Measurements from ENCODE around the gene TNXB. TPM values are rescaled to one million over a fixed set of nuclear protein-coding genes. Genes with fewer than 3 reads are reported as not detected.

Gene TNXB
- total and polyA plus RNA-seq, 12 donors: 36.2 to 123 (median 61.4) TPM

DNA sequence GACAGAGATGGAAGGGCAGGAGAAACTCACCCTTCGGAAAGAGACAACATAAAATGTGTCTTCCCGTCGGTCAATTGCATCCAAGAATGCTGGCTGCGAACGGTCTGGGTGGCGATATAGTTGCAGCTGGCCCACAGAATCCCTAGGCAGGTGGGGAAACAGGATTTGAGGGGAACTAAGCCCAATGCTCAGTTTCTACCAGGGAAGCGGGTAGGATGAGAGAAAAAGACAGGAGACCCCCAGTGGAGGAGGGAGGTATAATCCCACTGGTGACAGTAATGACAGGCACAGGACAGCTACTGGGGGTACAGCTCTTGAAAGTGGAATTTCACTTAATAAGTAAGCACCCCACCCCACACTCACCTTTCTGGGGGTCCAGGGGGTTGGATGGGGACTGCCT, 7.5 kb upstream of the TNXB start:
- H3K36me3 ChIP-seq: peaks cover 0 to 70% (median 42%) of the 10 kb centered on the region in 9 donors
- intact Hi-C loops (cut with DNase I): loop anchor here in 5 of 10 donors (5.0 to 10.0 kb wide), 4 partner anchors 36 to 128 kb away; partner anchors contain the start of genes PPT2 (in 2 of the 5) and PRRT1 (in 2 of the 5)
- TF ChIP-seq, protein P1, sequence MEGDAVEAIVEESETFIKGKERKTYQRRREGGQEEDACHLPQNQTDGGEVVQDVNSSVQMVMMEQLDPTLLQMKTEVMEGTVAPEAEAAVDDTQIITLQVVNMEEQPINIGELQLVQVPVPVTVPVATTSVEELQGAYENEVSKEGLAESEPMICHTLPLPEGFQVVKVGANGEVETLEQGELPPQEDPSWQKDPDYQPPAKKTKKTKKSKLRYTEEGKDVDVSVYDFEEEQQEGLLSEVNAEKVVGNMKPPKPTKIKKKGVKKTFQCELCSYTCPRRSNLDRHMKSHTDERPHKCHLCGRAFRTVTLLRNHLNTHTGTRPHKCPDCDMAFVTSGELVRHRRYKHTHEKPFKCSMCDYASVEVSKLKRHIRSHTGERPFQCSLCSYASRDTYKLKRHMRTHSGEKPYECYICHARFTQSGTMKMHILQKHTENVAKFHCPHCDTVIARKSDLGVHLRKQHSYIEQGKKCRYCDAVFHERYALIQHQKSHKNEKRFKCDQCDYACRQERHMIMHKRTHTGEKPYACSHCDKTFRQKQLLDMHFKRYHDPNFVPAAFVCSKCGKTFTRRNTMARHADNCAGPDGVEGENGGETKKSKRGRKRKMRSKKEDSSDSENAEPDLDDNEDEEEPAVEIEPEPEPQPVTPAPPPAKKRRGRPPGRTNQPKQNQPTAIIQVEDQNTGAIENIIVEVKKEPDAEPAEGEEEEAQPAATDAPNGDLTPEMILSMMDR (IDR thresholded peaks at IDR 0.05): peak in 7 of 9 donors; percentile 31 to 46 (median 38)

DNA sequence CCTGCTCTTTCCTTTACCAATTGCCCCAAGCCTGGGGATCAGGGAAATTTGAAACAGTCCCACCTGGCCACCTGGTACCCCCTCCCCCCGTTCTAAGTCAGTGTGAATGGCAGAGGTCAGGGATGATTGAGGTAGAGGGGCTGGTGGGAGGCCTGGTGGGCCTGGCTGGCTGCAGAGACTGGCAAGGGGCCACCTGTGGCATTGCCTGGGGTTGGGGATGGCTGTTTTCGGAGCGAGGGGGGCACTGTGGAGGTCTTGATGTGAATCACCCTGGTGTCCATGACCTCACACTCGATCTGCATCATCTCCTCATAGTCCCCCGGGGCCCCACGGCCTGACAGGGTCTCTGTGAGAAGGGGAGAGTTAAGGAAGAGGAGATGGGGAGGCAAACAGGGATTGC, 6.5 kb upstream of the TNXB start:
- Histone ChIP-seq H3K36me3 (peaks cover 0 to 59% (median 32%) of the 10 kb centered on the region in 9 donors), H3K27me3 (no peaks in the 10 kb centered on the region), H3K4me3 (no peak overlapping the region), H3K4me1 (peaks cover 16 to 63% (median 54%) of the 10 kb centered on the region in 9 donors), H3K27ac (peak overlapping the region in 3 of 10 donors; percentile 20 to 96 (median 89)), H3K9me3 (no peaks in the 10 kb centered on the region)
- no peak for ATAC-seq
- WGBS, 2 donors: 81 to 88% methylated on average over 6 of the region's 6 CpGs
- TF ChIP-seq, protein P1 (IDR thresholded peaks at IDR 0.05): no peak
- DNase-seq: no peak
- intact Hi-C loops (cut with DNase I): loop anchor here in 5 of 10 donors (5.0 to 10.0 kb wide), 4 partner anchors 37 to 129 kb away; partner anchors contain the start of genes PPT2 (in 2 of the 5) and PRRT1 (in 2 of the 5)

More for the DNA sequence above, 7.5 kb upstream of the TNXB start:
- Histone ChIP-seq H3K4me1 (peaks cover 16 to 52% (median 43%) of the 10 kb centered on the region in 9 donors), H3K4me3 (no peak overlapping the region), H3K27me3 (no peaks in the 10 kb centered on the region), H3K9me3 (no peaks in the 10 kb centered on the region), H3K27ac (peak overlapping the region in 1 of 10 donors; percentile 21)
- 86 to 91% methylated on average over 7 of the region's 7 CpGs for WGBS, 2 donors
- no peak for DNase-seq
- ATAC-seq: no peak

DNA sequence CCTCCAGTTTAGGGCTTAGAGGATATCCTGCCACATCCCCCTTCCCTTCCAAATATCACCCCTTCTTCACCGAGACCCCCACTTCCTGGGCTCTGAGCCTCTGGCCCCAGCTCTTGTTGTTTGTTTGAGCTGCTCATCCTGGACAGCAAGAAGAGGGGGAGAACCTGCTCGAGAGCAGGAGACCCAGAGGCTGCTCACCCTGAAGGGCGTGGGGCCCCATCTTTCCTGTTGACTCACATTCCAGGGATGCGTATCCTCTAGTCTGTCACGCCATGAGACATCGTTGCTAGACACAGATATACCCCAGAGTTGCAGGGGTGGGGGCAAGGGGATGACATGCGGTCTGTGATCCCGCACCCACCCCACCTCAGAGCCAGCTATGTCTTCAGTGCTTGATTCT, 5.7 kb upstream of the TNXB start:
- DNase-seq: no peak
- TF ChIP-seq, protein P1 (IDR thresholded peaks at IDR 0.05): no peak
- Histone ChIP-seq H3K27ac (peak overlapping the region in 9 of 10 donors; percentile 5 to 96 (median 84)), H3K4me1 (peaks cover 21 to 70% (median 58%) of the 10 kb centered on the region in 9 donors), H3K4me3 (no peak overlapping the region), H3K9me3 (no peaks in the 10 kb centered on the region), H3K27me3 (no peaks in the 10 kb centered on the region), H3K36me3 (peaks cover 0 to 51% (median 24%) of the 10 kb centered on the region in 9 donors)
- WGBS, 2 donors: 60 to 73% methylated on average over 8 of the region's 8 CpGs
- intact Hi-C loops (cut with DNase I): loop anchor here in 6 of 10 donors (5.0 to 10.0 kb wide), 5 partner anchors 38 to 130 kb away; partner anchors contain the start of genes PPT2 (in 2 of the 6) and PRRT1 (in 2 of the 6)
- ATAC-seq: no peak

DNA sequence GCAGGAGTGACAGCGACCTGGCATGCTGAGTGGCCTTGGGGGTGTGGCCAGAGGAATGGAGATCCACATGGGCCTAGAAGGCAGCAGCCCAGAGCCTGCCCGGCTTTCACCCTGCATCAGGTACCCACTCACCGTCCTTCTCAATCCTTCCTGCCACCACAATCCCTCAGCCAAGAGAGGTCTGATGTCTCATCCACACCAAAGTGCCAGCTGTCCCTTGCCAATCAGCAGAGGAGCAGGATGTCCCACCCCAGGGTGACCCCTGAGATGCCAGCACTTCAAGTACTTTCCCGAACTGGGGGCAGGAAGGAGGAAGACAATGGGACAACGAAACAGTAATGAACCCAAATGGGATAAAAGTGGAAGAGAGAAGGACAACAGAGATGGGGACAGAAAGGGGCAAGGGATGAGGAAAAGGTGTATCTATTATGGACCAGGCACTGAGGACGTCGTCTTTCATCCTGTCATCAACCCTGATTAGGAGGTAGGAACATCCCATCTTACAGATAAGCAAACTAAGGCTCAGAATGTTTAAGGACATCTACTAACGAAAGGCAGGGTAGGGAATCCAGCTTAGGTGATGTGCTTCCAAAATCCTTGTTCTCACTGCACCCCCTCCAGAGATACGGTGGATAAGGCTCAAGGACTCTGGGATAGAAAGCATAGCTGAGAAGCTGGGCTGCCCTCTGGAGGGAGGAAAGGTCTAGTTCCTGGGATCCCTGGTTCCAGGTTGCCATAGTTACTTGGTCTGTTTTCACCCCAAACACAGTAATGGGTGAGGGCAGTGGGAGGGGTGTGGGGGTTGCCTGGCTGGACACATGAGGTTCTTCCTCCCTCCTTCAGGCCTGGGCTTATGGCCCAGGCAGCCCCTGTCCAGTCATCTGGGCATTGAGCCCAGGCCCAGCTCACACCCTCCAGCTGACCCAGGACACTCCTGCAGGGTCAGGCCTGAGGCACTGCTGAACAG, 4.5 kb upstream of the TNXB start:
- peaks cover 0 to 7% (median 0%) of the 10 kb centered on the region in 7 donors for H3K27me3 ChIP-seq
- H3K4me1 ChIP-seq: peaks cover 19 to 70% (median 51%) of the 10 kb centered on the region in 9 donors
- peak; percentile 85 to 89 for DNase-seq
- peaks cover 0 to 41% (median 16%) of the 10 kb centered on the region in 9 donors for H3K36me3 ChIP-seq
- H3K4me3 ChIP-seq: no peak overlapping the region
- ATAC-seq: peak; percentile 52 to 78 (median 69)
- 49 to 60% methylated on average over 9 of the region's 9 CpGs for WGBS, 2 donors
- H3K9me3 ChIP-seq: no peaks in the 10 kb centered on the region
- intact Hi-C loops (cut with DNase I): loop anchor here in 4 of 10 donors (5.0 to 10.0 kb wide), 3 partner anchors 121 to 131 kb away; no protein-coding TSS in a partner anchor
- peak overlapping the region; percentile 26 to 96 (median 86) for H3K27ac ChIP-seq
- TF ChIP-seq, protein P1 (IDR thresholded peaks at IDR 0.05): peak in 7 of 9 donors; percentile 21 to 60 (median 43)
